ENCODE data around the gene CKAP4.
"Not testable (repeated sequence)": the region's sequence is repeated elsewhere in the genome, so short reads cannot be mapped to it uniquely, and the experiment has no call there.

The CKAP4 gene, protein sequence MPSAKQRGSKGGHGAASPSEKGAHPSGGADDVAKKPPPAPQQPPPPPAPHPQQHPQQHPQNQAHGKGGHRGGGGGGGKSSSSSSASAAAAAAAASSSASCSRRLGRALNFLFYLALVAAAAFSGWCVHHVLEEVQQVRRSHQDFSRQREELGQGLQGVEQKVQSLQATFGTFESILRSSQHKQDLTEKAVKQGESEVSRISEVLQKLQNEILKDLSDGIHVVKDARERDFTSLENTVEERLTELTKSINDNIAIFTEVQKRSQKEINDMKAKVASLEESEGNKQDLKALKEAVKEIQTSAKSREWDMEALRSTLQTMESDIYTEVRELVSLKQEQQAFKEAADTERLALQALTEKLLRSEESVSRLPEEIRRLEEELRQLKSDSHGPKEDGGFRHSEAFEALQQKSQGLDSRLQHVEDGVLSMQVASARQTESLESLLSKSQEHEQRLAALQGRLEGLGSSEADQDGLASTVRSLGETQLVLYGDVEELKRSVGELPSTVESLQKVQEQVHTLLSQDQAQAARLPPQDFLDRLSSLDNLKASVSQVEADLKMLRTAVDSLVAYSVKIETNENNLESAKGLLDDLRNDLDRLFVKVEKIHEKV

DNA sequence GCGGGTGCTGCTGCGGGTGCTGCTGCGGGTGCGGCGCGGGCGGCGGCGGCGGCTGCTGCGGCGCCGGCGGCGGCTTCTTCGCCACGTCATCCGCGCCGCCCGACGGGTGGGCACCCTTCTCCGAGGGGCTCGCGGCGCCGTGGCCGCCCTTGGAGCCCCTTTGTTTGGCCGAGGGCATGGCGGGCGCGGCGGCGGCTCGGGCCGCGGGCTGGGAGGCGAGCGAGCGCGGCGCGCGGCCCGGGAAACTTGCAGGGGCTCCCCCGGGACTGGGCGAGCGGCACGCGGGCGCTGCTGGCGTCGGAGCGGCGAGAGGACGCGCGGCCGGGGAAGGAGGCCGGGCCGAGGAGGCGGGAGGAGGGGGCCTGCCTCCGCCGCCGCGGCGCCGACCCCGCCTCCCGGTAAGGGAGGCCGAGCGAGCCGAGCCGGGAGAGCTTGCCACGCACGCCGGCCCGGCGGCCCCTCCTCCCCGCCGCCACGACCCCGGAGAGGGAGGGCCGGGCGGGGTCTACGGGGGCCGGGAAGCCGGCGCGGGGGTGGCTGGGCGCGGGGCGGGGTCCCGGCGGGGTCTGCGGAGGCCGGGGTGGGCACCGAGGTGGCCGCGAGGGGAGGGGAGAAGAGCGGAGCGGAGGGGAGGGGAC, at the start of gene CKAP4:
Gene CKAP4 (minus strand): TSS at position 347 of the 638 bp plus-strand sequence. CDS start 169 bp downstream, at position 178.
- no peak for DNase-seq (ENCODE audit: low read depth in 2 of 2)

DNA sequence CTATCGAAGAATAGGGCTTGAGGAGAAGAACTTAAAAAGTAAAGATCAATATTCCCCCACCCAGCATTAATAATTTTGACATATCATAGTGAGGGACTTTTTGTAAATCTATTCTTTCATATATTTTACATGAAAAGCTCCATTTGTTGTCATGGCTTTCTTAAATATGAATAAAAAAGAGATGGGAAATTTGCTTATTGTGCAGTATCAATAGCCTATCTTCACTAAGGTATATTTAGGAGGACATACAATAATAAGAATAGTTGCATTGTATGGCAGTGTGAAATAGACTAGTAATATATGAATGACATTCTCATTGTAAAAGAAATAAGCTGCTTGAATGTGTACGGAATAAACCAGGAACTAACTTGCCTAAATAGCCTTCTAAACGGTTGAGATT, 49.3 kb upstream of the CKAP4 start:
- no peak for DNase-seq (ENCODE audit: low read depth in 2 of 2)

DNA sequence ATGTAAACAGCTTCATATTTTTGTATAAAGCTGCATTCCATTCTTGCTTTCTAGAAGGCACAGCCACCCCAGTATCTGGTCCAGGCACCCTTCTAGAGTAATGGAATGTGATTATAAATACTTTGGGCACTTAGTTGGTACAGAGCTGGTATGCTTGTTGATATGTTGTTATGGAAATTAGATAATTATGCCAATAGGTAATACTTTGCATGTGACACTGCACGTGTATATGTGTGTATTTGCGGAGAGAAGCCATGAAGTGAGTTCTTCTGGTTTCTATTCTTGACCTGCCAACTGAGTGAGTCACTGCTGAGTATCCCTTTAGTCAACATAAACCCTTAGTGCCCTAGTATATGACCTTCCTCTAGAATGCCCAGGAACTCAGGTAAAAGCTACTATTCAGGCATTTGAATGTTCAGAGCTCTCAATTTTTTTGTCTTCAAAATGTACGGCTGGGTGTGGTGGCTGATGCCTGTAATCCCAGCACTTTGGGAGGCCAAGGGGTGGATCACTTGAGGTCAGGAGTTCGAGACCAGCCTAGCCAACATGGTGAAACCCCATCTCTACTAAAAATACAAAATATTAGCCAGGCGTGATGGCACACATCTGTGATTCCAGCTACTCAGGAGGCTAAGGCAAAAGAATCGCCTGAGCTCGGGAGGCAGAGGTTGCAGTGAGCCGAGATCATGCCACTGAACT, 48.5 kb upstream of the CKAP4 start:
- DNase-seq (ENCODE audit: low read depth in 2 of 2) = no peak

DNA sequence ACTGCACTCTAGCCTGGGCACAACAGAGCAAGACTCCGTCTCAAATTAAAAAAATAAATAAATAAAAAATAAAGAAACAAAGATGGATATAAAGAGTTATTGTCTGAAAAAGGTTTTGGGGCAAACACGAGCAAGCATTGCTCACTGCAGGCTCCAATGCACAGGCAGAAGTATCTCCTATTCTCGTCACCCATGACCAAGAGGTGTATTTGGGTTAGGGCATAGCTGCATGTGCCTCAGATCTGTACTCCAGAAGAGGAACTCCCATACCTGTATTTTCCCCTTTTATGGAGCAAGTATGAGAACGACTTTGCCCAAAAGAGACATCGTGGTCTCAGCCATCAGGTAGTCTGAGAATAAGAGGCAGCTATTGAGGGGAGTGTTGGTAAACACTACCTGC, 44.5 kb upstream of the CKAP4 start:
- DNase-seq (ENCODE audit: low read depth in 2 of 2) = no peak

DNA sequence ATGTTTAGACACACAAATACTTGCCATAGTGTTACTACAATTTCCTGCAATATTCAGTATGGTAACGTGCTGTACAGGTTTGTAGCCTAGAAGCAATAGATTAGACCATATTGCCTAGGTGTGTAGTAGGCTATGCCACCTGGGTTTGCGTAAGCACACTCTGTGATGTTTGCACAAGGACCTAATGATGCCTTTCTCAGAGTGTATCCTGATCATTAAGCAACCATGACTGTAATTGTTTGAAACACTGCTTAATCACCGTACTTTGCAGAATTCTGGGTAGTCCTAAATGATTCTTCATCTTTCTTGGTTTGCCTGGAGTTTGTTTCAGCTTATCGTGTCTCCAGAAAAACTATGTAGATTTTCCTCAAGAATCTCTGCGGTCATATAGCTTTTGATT, 43.5 kb upstream of the CKAP4 start:
- no peak for DNase-seq (ENCODE audit: low read depth in 2 of 2)

DNA sequence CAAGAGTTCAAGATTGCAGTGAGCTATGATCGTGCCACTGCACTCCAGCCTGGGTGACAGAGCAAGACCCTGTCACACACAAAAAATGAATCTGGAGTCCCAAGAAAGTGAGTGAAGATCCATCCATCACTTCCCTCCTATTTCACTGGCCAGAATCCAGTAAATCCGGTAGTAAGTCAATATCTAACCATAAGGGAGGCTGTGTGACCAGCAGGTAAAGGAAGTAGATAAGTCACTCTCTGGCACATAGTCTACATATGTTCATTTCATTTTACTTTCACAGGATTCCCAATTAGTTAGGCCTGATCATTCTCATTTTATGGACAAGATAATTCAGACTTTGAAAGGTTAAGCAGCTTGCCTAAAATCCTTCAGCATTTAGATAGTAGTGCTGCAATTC, 42.8 kb upstream of the CKAP4 start:
- DNase-seq (ENCODE audit: low read depth in 2 of 2) = no peak

DNA sequence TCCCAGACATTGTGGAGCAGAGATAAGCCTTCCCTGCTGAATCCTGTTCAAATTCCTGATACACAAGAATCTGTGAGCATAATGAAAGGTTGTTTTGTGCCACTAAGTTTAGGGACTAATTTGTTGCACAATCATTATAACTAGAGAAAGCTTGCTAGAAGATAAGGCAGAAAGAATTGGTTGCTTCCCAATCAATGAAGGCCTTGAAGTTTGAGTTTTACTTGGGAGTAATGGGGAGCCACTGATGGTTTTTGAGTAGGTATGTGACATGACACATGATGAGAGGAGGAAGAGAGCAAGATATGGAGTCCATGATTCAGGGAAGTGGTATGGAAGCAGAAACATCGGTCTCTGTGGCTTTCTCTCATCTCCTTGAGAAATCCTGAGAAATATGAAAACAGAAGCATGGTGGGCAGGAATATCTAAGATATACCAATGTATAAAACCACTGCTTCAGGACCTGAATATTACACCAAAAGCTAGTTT, 41.4 kb upstream of the CKAP4 start:
- DNase-seq (ENCODE audit: low read depth in 2 of 2) = no peak

DNA sequence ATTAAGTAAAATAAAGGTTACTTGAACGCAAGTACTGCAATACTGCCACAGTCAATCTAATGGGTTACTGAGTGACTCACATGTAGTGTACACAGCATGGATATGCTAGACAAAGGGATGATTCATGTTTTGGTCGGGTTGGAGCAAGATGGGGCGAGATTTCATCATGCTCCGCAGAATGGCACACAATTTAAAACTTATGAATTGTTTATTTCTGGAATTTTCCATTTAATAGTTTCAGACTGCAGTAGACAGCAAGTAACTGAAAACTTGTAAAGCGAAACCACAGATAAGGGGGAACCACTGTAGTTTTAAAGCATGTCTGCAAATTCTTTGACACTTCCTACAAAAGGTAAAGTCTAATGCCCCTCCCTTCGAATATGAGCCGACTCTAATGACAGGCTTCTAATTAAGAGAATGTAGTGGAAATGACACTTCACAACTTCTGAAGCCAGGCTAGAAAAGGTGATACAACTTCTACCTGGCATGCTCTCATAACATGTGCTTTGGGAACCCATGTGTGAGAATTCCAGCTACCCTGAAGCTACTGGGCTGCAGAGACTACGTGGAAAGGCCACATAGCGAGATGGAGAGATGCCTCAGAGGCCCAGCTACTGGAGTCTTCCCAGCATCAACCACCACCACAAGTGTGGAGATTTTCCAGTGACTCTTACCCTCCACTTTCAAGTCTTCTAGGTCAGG, 40.8 kb upstream of the CKAP4 start:
- DNase-seq (ENCODE audit: low read depth in 2 of 2) = peak in 1 of 2 donors; percentile 34

DNA sequence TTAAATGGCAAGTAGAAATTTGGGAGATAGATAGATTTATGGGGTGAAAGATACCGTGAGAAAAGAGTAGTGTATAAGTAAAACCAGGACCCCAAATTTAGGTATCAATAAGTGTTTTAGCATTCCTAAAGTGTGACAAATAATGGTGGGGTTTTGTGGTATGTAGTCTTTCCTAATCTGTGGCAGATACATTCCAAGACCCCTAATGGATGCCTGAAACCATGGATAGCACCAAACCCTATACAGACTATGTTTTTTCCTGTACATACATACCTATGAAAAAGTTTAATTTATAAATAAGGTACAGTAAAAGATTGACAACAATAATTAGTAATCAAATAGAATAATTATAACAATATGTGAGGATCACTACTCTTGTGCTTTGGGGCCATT, 40.3 kb upstream of the CKAP4 start:
- DNase-seq (ENCODE audit: low read depth in 2 of 2) = no peak

DNA sequence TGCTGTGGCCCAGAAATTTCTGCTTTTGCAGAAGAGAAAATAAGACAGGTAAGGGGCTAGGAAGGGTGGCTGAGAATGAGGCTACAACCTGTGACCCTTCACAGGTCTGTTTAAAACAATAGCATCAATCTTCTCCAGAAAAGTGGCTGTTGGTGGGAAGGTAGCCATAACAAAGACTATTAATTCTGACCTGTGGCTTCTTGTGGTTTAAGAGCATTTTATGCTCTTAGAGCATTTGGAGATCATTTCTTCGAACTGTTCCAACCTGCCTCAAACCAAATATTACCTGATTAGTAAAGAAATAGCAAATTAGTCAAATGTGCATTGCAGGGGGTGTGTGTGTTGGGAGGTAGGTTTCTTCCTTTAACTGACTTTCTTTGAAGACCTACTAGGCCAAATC, 39.5 kb upstream of the CKAP4 start:
- DNase-seq (ENCODE audit: low read depth in 2 of 2) = no peak

DNA sequence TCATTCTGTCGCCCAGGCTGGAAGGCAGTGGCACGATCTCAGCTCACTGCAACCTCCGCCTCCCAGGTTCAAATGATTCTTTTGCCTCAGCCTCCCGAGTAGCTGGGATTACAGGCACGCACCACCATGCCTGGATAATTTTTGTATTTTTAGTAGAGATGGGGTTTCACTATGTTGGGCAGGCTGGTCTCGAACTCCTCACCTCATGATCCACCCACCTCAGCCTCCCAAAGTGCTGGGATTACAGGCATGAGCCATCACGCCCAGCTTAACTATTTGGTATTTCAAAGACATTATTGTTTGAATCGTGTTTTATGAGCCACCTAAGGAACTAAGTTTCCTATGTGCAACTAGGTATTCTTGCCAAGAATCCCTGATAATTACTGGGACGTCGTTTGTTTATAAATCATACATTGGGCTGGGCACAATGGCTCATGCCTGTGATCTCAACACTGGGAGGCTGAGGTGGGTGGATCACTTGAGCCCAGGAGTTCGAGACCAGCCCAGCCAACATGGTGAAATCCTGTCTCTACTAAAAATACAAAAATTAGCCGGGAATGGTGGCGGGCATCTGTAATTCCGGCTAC, 38.8 kb upstream of the CKAP4 start:
- not testable (repeated sequence) for DNase-seq (ENCODE audit: low read depth in 2 of 2)

DNA sequence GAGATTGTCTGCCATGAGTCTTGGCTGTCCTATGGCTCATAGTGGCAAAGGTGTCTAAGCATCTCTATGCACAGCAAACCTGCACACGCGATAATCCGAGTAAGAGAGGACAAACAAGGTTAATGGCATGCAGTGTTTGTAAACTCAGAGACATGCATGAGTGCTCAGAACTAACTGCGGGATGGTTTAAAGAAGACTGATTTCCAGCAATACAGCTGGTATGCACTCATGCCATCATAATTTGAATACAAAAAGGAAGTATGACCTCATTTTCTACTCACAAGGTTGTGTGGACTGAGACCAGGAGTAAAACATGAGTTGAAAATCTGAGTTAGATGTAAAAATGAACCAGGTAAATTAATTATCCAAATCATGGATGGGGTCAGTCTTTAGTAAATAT, 38.2 kb upstream of the CKAP4 start:
- no peak for DNase-seq (ENCODE audit: low read depth in 2 of 2)

DNA sequence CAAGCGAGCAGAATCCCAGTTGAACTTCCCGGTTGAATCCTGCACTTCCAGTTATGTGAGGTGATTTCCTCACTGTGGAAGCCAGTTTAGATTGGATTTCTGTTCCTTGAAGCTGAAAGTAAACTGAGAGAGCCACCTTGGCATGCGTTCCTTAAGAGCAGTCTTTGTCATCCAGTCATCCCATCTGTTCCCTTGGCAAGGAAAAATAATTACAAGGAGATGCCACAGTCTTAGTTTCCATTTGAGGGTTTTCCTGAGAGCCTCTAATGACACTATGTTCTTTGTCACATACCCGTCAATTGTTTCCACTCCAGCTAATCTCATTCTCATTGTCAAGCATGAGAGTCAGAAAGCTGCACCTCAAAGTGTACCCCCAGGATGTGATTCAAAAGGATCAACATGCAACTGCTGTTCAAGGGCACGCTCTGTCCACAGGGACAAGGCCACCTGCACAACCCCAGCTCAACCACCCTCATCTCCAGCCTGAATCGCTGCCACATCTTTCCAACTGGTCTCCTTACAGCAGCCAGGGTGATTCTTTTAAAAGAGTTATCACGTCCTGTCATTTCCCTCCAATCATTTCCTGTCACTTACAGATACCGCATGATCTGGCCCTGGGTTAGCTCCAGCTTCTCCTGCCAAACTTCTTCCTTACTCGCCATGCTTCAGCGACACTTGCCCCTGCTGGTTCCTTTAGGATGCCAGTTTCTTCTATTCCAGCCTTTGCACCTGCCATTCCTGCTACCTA, 36.7 kb upstream of the CKAP4 start:
- DNase-seq (ENCODE audit: low read depth in 2 of 2) = no peak

DNA sequence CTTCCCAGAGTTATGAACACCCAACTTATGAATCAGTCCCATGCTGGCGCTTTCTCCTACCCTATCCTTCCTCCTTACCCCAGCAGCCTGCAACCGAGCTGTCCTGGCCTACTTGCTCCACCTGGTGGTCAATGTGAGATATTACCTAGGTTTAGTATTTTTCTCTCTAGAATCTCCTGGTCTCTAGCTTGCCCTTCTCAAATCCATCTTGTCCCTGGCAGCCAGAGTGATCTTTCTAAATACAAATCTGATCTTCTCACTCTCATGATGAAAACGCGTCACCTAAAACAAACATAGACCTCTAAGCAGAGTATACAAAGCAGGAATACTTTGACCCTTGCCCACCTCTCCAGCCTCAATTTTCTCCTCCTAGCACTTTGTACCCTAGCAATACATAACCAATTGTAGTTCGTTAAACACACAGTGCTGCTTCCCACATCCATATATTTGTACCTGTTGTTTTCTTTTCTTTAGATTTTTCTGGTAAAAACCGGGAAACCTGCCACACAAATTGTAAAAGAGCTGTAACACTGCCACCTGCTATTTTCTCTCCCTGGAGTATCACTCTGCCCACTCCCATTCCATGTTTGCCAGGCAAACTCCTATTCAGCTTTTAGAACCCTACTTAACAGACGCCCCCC, 34.8 kb upstream of the CKAP4 start:
- peak in 1 of 2 donors; percentile 18 for DNase-seq (ENCODE audit: low read depth in 2 of 2)

DNA sequence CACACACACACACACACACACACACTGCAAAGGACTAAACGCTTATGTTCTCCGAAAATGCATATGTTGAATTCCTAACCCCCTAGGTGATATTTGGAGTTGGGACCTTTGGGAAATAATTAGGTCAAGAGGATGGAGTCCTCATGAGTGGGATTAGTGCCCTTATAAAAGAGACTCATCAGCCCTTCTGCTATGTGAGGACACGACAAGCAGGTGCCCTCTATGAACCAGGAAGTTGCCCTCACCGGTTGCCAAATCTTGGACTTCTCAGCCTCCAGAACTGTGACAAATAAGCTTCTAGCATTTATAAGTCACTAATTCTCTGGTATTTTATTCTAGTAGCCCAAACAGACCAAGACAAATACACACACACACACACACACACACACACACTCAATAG, 34.0 kb upstream of the CKAP4 start:
- no peak for DNase-seq (ENCODE audit: low read depth in 2 of 2)

DNA sequence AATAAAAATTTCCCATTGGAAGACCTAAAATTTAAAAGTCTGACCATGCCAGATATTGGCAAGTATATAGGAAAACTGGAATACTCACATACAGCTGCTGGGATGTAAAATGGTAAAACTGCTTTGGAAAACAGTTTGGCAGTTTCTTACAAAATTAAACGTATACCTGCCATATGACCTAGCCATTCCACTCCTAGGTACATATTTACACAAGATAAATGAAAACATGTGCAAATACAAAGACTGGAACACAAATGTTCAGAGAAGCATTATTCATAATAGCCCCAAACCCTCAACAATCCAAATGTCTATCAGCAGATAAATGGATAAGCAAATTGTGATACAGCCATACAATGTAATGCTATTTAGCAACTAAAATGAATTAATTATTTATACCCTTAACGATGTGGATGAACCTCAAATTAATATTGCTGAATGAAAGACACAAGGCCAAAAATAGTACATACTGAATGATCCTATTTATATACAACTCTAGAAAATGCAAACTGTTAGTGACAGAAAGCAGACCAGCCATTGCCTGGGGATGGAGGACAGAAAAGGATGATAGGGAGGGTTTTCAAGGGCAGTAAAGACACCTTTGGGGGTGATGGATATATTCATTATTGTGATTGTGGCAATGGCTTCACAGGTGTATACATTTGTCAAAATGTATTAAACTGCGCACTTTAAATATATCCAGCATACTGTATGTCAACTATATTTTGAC, 33.4 kb upstream of the CKAP4 start:
- DNase-seq (ENCODE audit: low read depth in 2 of 2) = no peak

DNA sequence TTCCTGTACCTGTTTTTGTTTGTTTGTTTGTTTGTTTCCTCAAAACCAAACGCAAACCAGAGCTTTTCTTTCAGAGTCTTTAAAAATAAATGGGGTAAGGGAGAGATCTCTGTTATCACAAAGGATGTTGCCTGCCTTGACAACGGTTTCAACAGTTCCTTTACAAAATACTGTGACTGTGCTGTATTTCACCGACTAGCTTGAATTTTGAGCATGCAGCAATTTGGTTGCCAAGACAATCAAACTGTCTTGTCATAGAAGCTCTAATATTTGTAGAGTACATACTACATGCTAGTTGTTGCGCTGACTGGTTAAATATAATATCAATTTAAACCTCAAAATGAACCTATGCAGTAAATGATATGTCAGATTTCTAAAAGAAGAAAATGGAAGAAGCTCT, 32.3 kb upstream of the CKAP4 start:
- DNase-seq (ENCODE audit: low read depth in 2 of 2) = no peak

DNA sequence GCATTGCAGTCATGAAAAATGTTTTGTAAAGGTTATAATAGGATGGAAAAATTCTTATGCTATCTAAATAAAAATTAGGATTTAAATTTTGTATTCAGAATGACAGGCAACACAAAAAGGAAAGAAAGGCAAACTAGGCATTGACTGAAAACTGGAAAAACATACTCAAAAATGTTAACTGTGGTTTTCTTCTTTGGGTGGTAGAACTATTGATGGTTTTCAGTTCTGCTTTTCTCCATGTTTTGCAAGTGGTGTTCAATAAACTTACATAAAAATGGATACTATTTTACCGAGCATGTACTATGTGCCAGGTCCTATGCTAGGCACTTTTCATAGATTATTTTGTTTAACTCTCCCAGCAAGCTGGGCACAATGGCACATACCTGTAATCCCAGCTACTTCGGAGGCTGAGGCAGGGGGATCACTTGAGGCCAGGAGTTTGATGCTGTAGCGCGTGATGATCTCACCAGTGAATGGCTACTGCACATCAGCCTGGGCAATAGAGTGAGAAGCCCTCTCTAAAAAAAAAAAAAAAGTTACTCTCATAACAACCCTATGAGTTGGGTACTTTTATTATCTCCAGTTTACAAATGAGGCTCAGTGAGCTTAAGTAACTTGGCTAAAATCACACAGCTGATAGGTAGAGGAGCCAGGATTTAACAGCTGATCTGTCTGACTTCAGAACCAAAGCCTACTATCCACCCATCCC, 28.4 kb upstream of the CKAP4 start:
- no peak for DNase-seq (ENCODE audit: low read depth in 2 of 2)

DNA sequence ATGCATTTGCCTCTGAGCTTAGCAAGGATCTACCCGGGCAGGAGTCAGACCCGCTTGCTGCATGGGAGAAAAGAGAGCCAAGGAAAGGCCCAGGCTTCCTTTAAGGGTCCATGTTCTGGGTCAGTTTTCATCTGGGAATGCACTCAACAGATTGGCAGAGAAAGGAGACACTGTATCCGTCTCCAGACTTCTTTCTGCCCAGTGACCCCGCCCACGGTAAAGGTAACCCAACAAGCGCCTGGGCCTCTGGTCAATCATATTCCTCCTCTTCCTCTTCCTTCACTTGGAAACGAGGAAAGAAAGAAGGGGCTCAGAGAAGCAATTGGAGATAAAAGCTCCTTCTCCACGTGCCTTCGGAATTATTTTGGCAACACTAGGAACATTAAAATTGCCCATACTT, 27.6 kb upstream of the CKAP4 start:
- no peak for DNase-seq (ENCODE audit: low read depth in 2 of 2)
